Panc1 (cell line): ENCODE results near the gene ELF5.

Source experiments
- POLR2AphosphoS5 ChIP-seq: IDR thresholded peaks from 2 replicates; pipeline ENCODE4 v1.6.1; 2012; ENCODE audit warnings: mild to moderate bottlenecking, low read depth, low read length, moderate library complexity
- SIN3A ChIP-seq: IDR thresholded peaks from 2 replicates; pipeline ENCODE4 v1.6.1; 2012; ENCODE audit warnings: low read depth, mild to moderate bottlenecking, low read length, moderate library complexity, borderline replicate concordance; ENCODE audit not compliant: insufficient read depth
- TCF7L2 ChIP-seq: IDR thresholded peaks from 2 replicates; pipeline ENCODE4 v1.6.1; 2011; ENCODE audit warnings: mild to moderate bottlenecking, low read depth, low read length, inconsistent platforms
- TF ChIP-seq, protein P1 (sequence below): fragments of 450-650 bp; IDR thresholded peaks from 2 replicates; pipeline ENCODE4 v1.5.1; 2017; ENCODE audit warnings: mild to moderate bottlenecking
- TF ChIP-seq, protein P2 (sequence below), 2 experiments: IDR thresholded peaks; 2 replicates each; pipeline ENCODE4 v1.6.1; 2011 to 2012; ENCODE audit warnings: low read depth in 2 of 2, control low read depth in 1 of 2, low read length in 1 of 2, mild to moderate bottlenecking in 1 of 2, moderate library complexity in 1 of 2; ENCODE audit not compliant: insufficient read depth in 1 of 2

DNA sequence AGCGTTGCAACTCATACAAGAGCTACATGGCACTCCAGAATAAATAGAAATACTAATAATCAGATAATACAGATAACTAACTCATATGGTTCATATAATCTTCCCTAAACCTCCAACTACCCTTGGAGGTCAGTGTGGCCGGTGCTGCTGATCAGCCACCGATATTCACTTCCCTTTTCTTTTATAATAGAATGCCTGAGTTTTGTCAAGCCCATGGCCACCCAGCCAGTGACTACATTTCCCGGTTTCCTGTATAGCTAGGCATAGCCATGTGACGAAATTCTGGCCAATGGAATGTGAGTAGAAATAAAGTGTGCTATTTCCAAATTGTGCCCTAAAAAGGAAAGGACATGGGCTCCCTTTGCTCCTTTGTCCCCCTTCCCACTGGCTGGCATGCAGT is 80.8 kb downstream of the ELF5 start:
- TF ChIP-seq, protein P1, sequence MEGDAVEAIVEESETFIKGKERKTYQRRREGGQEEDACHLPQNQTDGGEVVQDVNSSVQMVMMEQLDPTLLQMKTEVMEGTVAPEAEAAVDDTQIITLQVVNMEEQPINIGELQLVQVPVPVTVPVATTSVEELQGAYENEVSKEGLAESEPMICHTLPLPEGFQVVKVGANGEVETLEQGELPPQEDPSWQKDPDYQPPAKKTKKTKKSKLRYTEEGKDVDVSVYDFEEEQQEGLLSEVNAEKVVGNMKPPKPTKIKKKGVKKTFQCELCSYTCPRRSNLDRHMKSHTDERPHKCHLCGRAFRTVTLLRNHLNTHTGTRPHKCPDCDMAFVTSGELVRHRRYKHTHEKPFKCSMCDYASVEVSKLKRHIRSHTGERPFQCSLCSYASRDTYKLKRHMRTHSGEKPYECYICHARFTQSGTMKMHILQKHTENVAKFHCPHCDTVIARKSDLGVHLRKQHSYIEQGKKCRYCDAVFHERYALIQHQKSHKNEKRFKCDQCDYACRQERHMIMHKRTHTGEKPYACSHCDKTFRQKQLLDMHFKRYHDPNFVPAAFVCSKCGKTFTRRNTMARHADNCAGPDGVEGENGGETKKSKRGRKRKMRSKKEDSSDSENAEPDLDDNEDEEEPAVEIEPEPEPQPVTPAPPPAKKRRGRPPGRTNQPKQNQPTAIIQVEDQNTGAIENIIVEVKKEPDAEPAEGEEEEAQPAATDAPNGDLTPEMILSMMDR = no peak
- no peak for TF ChIP-seq TCF7L2
- no peak for TF ChIP-seq SIN3A
- no peak for TF ChIP-seq POLR2AphosphoS5
- TF ChIP-seq, protein P2, sequence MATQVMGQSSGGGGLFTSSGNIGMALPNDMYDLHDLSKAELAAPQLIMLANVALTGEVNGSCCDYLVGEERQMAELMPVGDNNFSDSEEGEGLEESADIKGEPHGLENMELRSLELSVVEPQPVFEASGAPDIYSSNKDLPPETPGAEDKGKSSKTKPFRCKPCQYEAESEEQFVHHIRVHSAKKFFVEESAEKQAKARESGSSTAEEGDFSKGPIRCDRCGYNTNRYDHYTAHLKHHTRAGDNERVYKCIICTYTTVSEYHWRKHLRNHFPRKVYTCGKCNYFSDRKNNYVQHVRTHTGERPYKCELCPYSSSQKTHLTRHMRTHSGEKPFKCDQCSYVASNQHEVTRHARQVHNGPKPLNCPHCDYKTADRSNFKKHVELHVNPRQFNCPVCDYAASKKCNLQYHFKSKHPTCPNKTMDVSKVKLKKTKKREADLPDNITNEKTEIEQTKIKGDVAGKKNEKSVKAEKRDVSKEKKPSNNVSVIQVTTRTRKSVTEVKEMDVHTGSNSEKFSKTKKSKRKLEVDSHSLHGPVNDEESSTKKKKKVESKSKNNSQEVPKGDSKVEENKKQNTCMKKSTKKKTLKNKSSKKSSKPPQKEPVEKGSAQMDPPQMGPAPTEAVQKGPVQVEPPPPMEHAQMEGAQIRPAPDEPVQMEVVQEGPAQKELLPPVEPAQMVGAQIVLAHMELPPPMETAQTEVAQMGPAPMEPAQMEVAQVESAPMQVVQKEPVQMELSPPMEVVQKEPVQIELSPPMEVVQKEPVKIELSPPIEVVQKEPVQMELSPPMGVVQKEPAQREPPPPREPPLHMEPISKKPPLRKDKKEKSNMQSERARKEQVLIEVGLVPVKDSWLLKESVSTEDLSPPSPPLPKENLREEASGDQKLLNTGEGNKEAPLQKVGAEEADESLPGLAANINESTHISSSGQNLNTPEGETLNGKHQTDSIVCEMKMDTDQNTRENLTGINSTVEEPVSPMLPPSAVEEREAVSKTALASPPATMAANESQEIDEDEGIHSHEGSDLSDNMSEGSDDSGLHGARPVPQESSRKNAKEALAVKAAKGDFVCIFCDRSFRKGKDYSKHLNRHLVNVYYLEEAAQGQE (IDR thresholded peaks at IDR 0.05; ENCODE audit: insufficient read depth in 1 of 2, low read depth in 2 of 2, low read length in 1 of 2) = no peak
